ENCODE data around the gene PIK3R4. TPM values are rescaled to one million over a fixed set of nuclear protein-coding genes. Genes with fewer than 3 reads are reported as not detected.

PIK3R4 gene
- total RNA-seq, 1 experiment from 2014 or later = 20.0 TPM

GRCh38 chr3:130773366-130773765 is 26.7 kb upstream of the PIK3R4 start:
- Mint-ChIP-seq H3K4me1 (ENCODE audit: low read depth, unreplicated experiment) (no peaks in the 10 kb centered on the region), H3K27me3 (ENCODE audit: insufficient read depth, unreplicated experiment) (peaks cover 5% of the 10 kb centered on the region), H3K4me3 (ENCODE audit: unreplicated experiment) (no peak overlapping the region), H3K36me3 (ENCODE audit: insufficient read depth, unreplicated experiment) (no peaks in the 10 kb centered on the region), H3K27ac (ENCODE audit: unreplicated experiment) (no peak overlapping the region), H3K9me3 (ENCODE audit: unreplicated experiment) (no peaks in the 10 kb centered on the region)
- intact Hi-C loops (cut with micrococcal nuclease; ENCODE audit: unreplicated experiment) = no loop called here
- Histone ChIP-seq H3K4me1 (no peaks in the 10 kb centered on the region), H3K36me3 (ENCODE audit: control insufficient read depth, insufficient read depth, low read length) (no peaks in the 10 kb centered on the region), H3K4me3 (ENCODE audit: low read depth, low read length) (no peak overlapping the region), H3K27me3 (replicated peaks; ENCODE audit: control insufficient read depth, insufficient read depth, low read length) (no peaks in the 10 kb centered on the region), H3K9me3 (no peaks in the 10 kb centered on the region)
- CTCF ChIA-PET = no interaction called here
- TF ChIP-seq CTCF (IDR thresholded peaks at IDR 0.05; ENCODE audit: insufficient read depth in 1 of 2, low read depth in 1 of 2, low read length in 1 of 2, severe bottlenecking in 1 of 2, unreplicated experiment in 1 of 2) = no peak
- POLR2A ChIA-PET = no interaction called here
- no peak for DNase-seq
- BruUV-seq (replicated peaks) = no TSS peak

- Mint-ChIP-seq H3K27ac (ENCODE audit: unreplicated experiment) (no peak overlapping the region), H3K4me1 (ENCODE audit: low read depth, unreplicated experiment) (no peaks in the 10 kb centered on the region), H3K27me3 (ENCODE audit: insufficient read depth, unreplicated experiment) (peaks cover 3% of the 10 kb centered on the region), H3K4me3 (ENCODE audit: unreplicated experiment) (no peak overlapping the region), H3K36me3 (ENCODE audit: insufficient read depth, unreplicated experiment) (no peaks in the 10 kb centered on the region), H3K9me3 (ENCODE audit: unreplicated experiment) (no peaks in the 10 kb centered on the region)
- POLR2A ChIA-PET = no interaction called here
- intact Hi-C loops (cut with micrococcal nuclease; ENCODE audit: unreplicated experiment) = no loop called here
- H3K9me3 ChIP-seq = no peaks in the 10 kb centered on the region
- H3K27me3 ChIP-seq (replicated peaks; ENCODE audit: control insufficient read depth, insufficient read depth, low read length) = no peaks in the 10 kb centered on the region
- DNase-seq = no peak
- TF ChIP-seq CTCF (IDR thresholded peaks at IDR 0.05; ENCODE audit: insufficient read depth in 1 of 2, low read depth in 1 of 2, low read length in 1 of 2, severe bottlenecking in 1 of 2, unreplicated experiment in 1 of 2) = no peak
- no TSS peak for BruUV-seq (replicated peaks)
- H3K4me3 ChIP-seq (ENCODE audit: low read depth, low read length) = no peak overlapping the region
- no peaks in the 10 kb centered on the region for H3K4me1 ChIP-seq
- no peaks in the 10 kb centered on the region for H3K36me3 ChIP-seq (ENCODE audit: control insufficient read depth, insufficient read depth, low read length)
- CTCF ChIA-PET = no interaction called here
Observed at GRCh38 chr3:130772129-130772528, 25.5 kb upstream of the PIK3R4 start.

GRCh38 chr3:130770644-130771043 is 24.0 kb upstream of the PIK3R4 start:
- intact Hi-C loops (cut with micrococcal nuclease; ENCODE audit: unreplicated experiment) = no loop called here
- no peaks in the 10 kb centered on the region for H3K36me3 ChIP-seq (ENCODE audit: control insufficient read depth, insufficient read depth, low read length)
- no peak for DNase-seq
- CTCF ChIA-PET = no interaction called here
- no peak overlapping the region for H3K4me3 ChIP-seq (ENCODE audit: low read depth, low read length)
- POLR2A ChIA-PET = no interaction called here
- Mint-ChIP-seq H3K4me1 (ENCODE audit: low read depth, unreplicated experiment) (no peaks in the 10 kb centered on the region), H3K4me3 (ENCODE audit: unreplicated experiment) (no peak overlapping the region), H3K27ac (ENCODE audit: unreplicated experiment) (no peak overlapping the region), H3K9me3 (ENCODE audit: unreplicated experiment) (no peaks in the 10 kb centered on the region), H3K36me3 (ENCODE audit: insufficient read depth, unreplicated experiment) (no peaks in the 10 kb centered on the region), H3K27me3 (ENCODE audit: insufficient read depth, unreplicated experiment) (peaks cover 3% of the 10 kb centered on the region)
- TF ChIP-seq CTCF (IDR thresholded peaks at IDR 0.05; ENCODE audit: insufficient read depth in 1 of 2, low read depth in 1 of 2, low read length in 1 of 2, severe bottlenecking in 1 of 2, unreplicated experiment in 1 of 2) = no peak
- no peaks in the 10 kb centered on the region for H3K4me1 ChIP-seq
- no TSS peak for BruUV-seq (replicated peaks)
- H3K9me3 ChIP-seq = no peaks in the 10 kb centered on the region
- H3K27me3 ChIP-seq (replicated peaks; ENCODE audit: control insufficient read depth, insufficient read depth, low read length) = no peaks in the 10 kb centered on the region

All from Caco-2 (cell line).